C4-2B (cell line): ENCODE data around the gene PRX.

Experiments
- CTCF ChIP-seq: fragments of 450-650 bp; conservative IDR thresholded peaks from 2 replicates; pipeline ENCODE4 v1.5.1; 2017; ENCODE audit warnings: mild to moderate bottlenecking
- ZFX ChIP-seq: fragments of 450-650 bp; IDR thresholded peaks from 2 replicates; pipeline ENCODE4 v1.6.1; 2017

- TF ChIP-seq CTCF (no peak), ZFX (no peak)
Observed at GRCh38 chr19:40396886-40397567, 16.2 kb downstream of the PRX start.
